H9 (cell line): Measurements from ENCODE around the gene FRAS1. TPM values are rescaled to one million over a fixed set of nuclear protein-coding genes. Genes with fewer than 3 reads are reported as not detected.

Experiments used
- DNase-seq: peaks from one replicate; pipeline ENCODE4 v3.0.0-alpha.2; 2017
- H2AFZ ChIP-seq: one replicate; pipeline ENCODE4 v1.6.1; 2013; ENCODE audit warnings: mild to moderate bottlenecking, low read length, control low read depth, moderate library complexity
- H2AK5ac ChIP-seq: 2 replicates; pipeline ENCODE4 v1.6.1; 2013; ENCODE audit warnings: low read length, control low read depth, mixed read lengths; ENCODE audit not compliant: insufficient read length
- H2BK120ac ChIP-seq: one replicate; pipeline ENCODE4 v1.6.1; 2013; ENCODE audit warnings: low read depth, mild to moderate bottlenecking, low read length, control low read depth, inconsistent platforms; ENCODE audit not compliant: poor library complexity, severe bottlenecking
- H2BK12ac ChIP-seq: 2 replicates; pipeline ENCODE4 v1.6.1; 2013; ENCODE audit warnings: low read length, control low read depth, mixed read lengths, low read depth; ENCODE audit not compliant: insufficient read length
- H2BK15ac ChIP-seq: 2 replicates; pipeline ENCODE4 v1.6.1; 2013; ENCODE audit warnings: low read depth, low read length, control low read depth
- H2BK20ac ChIP-seq: one replicate; pipeline ENCODE4 v1.6.1; 2013; ENCODE audit warnings: low read depth, mild to moderate bottlenecking, low read length, control low read depth, inconsistent platforms; ENCODE audit not compliant: poor library complexity, severe bottlenecking
- H2BK5ac ChIP-seq: 2 replicates; pipeline ENCODE4 v1.6.1; 2013; ENCODE audit warnings: low read length, control low read depth, mixed read lengths; ENCODE audit not compliant: insufficient read length
- H3K14ac ChIP-seq: 2 replicates; pipeline ENCODE4 v1.6.1; 2013; ENCODE audit warnings: low read length, control low read depth; ENCODE audit not compliant: insufficient read depth
- H3K18ac ChIP-seq: 2 replicates; pipeline ENCODE4 v1.6.1; 2013; ENCODE audit warnings: low read depth, mild to moderate bottlenecking, mixed read lengths, low read length, control low read depth; ENCODE audit not compliant: insufficient read length
- H3K23ac ChIP-seq: 2 replicates; pipeline ENCODE4 v1.6.1; 2013; ENCODE audit warnings: low read length, control low read depth, mixed read lengths, low read depth; ENCODE audit not compliant: insufficient read length
- H3K23me2 ChIP-seq: 2 replicates; pipeline ENCODE4 v1.6.1; 2013; ENCODE audit warnings: low read depth, mild to moderate bottlenecking, mixed read lengths, low read length, control low read depth; ENCODE audit not compliant: insufficient read length, poor library complexity, severe bottlenecking
- H3K27ac ChIP-seq: 2 replicates; pipeline ENCODE4 v1.5.1; 2013; ENCODE audit warnings: low read length, control low read depth, mixed read lengths, low read depth; ENCODE audit not compliant: insufficient read length
- H3K27me3 ChIP-seq: 2 replicates; pipeline ENCODE4 v1.6.1; 2013; ENCODE audit warnings: low read length, control low read depth, inconsistent platforms; ENCODE audit not compliant: insufficient read depth
- H3K4ac ChIP-seq: 2 replicates; pipeline ENCODE4 v1.6.1; 2013; ENCODE audit warnings: low read depth, mild to moderate bottlenecking, control low read depth, inconsistent platforms, low read length, moderate library complexity
- H3K4me1 ChIP-seq: 2 replicates; pipeline ENCODE4 v1.6.1; 2013; ENCODE audit warnings: low read length, control low read depth, inconsistent platforms; ENCODE audit not compliant: insufficient read depth
- H3K4me2 ChIP-seq: 2 replicates; pipeline ENCODE4 v1.6.1; 2013; ENCODE audit warnings: low read length, control low read depth, mixed read lengths; ENCODE audit not compliant: insufficient read length, insufficient read depth
- H3K56ac ChIP-seq: 2 replicates; pipeline ENCODE4 v1.6.1; 2013; ENCODE audit warnings: low read depth, mild to moderate bottlenecking, mixed read lengths, low read length, control low read depth; ENCODE audit not compliant: insufficient read length
- H3K79me1 ChIP-seq: 2 replicates; pipeline ENCODE4 v1.6.1; 2013; ENCODE audit warnings: low read depth, mild to moderate bottlenecking, moderate library complexity, low read length, control low read depth, inconsistent platforms; ENCODE audit not compliant: insufficient read depth, poor library complexity, severe bottlenecking
- H3K79me2 ChIP-seq: 2 replicates; pipeline ENCODE4 v1.6.1; 2013; ENCODE audit warnings: low read length, control low read depth, inconsistent platforms; ENCODE audit not compliant: insufficient read depth
- H3K9ac ChIP-seq: 2 replicates; pipeline ENCODE4 v1.6.1; 2013; ENCODE audit warnings: low read length, control low read depth, mixed read lengths; ENCODE audit not compliant: insufficient read length; ENCODE audit errors: extremely low read depth
- H3K9me3 ChIP-seq: one replicate; pipeline ENCODE4 v1.6.1; 2013; ENCODE audit warnings: low read depth, low read length, inconsistent platforms; ENCODE audit not compliant: control insufficient read depth
- H3T11ph ChIP-seq: one replicate; pipeline ENCODE4 v1.6.1; 2013; ENCODE audit warnings: mild to moderate bottlenecking, low read length, control low read depth, inconsistent platforms
- H4K20me1 ChIP-seq: one replicate; pipeline ENCODE4 v1.6.1; 2013; ENCODE audit not compliant: control insufficient read depth, insufficient read length, insufficient read depth
- H4K5ac ChIP-seq: 2 replicates; pipeline ENCODE4 v1.6.1; 2013; ENCODE audit warnings: low read depth, mild to moderate bottlenecking, mixed read lengths, low read length, control low read depth; ENCODE audit not compliant: insufficient read length
- H4K8ac ChIP-seq: replicated peaks from 2 replicates; pipeline ENCODE4 v1.6.1; 2013; ENCODE audit warnings: low read length, control low read depth, mixed read lengths, low read depth; ENCODE audit not compliant: insufficient read length
- H4K91ac ChIP-seq: 2 replicates; pipeline ENCODE4 v1.6.1; 2013; ENCODE audit warnings: low read depth, mild to moderate bottlenecking, moderate library complexity, mixed read lengths, low read length, control low read depth; ENCODE audit not compliant: insufficient read length
- H3K27ac Mint-ChIP-seq, 3 experiments: 2 replicates in 2 of 3; 3 replicates in 1 of 3; pipeline ENCODE4 v1.8.0; 2020 to 2021; ENCODE audit warnings: mixed read lengths in 3 of 3, mild to moderate bottlenecking in 1 of 3, moderate library complexity in 1 of 3
- H3K27me3 Mint-ChIP-seq: 2 replicates; pipeline ENCODE4 v1.8.0; 2021; ENCODE audit warnings: low read depth, mild to moderate bottlenecking, moderate library complexity, mixed read lengths
- H3K36me3 Mint-ChIP-seq, 3 experiments: 2 replicates in 2 of 3; 3 replicates in 1 of 3; pipeline ENCODE4 v1.8.0; 2020 to 2021; ENCODE audit warnings: low read depth in 3 of 3, mixed read lengths in 3 of 3; ENCODE audit not compliant: insufficient read depth in 1 of 3
- H3K4me1 Mint-ChIP-seq, 2 experiments: 2 replicates each; pipeline ENCODE4 v1.8.0; 2020; ENCODE audit warnings: mixed read lengths in 2 of 2
- H3K4me3 Mint-ChIP-seq, 2 experiments: 2 replicates in 1 of 2; 3 replicates in 1 of 2; pipeline ENCODE4 v1.8.0; 2020 to 2021; ENCODE audit warnings: mild to moderate bottlenecking in 2 of 2, mixed read lengths in 2 of 2, moderate library complexity in 1 of 2
- H3K9me3 Mint-ChIP-seq, 2 experiments: 2 replicates in 1 of 2; 3 replicates in 1 of 2; pipeline ENCODE4 v1.8.0; 2020; ENCODE audit warnings: mild to moderate bottlenecking in 2 of 2, mixed read lengths in 2 of 2, moderate library complexity in 1 of 2
- total RNA-seq: library from RNA; stranded (reverse); gene quantifications from 2 replicates; pipeline ENCODE4 v1.2.1, GENCODE V29; 2021
- TF ChIP-seq, protein P1 (sequence below): fragments of 200-600 bp; sonication (generic); conservative IDR thresholded peaks from 3 replicates; pipeline ENCODE4 v1.8.0; 2021; ENCODE audit warnings: antibody characterized with exemption, mild to moderate bottlenecking

The FRAS1 gene
- total RNA-seq, 1 experiment from 2014 or later, result 58.5 TPM

DNA sequence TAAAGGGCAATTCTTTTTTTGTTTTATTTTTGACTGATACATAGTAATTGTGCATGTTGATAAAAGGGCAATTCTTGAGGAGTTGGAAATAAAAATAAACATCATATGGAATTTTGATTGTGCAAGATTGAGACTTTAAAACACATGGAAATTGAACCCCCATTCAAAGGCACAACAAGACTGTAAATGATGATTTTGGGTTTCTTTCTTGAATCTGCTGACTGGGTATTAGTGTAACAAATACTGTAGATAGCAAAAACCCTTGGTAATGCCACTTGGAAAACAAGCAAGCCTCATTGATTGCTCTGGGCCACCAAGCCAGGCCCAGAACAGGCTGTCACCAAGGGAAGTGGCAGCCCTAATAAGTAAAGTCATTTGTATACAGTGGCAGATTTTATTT, 421.4 kb downstream of the FRAS1 start:
- DNase-seq, result no peak
- no peak overlapping the region for H3K56ac ChIP-seq
- H3T11ph ChIP-seq, result no peak overlapping the region
- no peak overlapping the region for H3K18ac ChIP-seq
- no peak overlapping the region for H2AFZ ChIP-seq
- no peak overlapping the region for H4K5ac ChIP-seq
- no peak overlapping the region for H3K4me2 ChIP-seq
- Mint-ChIP-seq H3K36me3 (peaks cover 7 to 49% (median 37%) of the 10 kb centered on the region in 3 experiments; a peak in 6 of 7 replicates), H3K4me3 (no peak overlapping the region), H3K9me3 (no peaks in the 10 kb centered on the region), H3K27ac (no peak overlapping the region), H3K27me3 (no peaks in the 10 kb centered on the region), H3K4me1 (no peaks in the 10 kb centered on the region)
- no peaks in the 10 kb centered on the region for H3K4me1 ChIP-seq
- no peaks in the 10 kb centered on the region for H4K20me1 ChIP-seq
- H3K27ac ChIP-seq, result no peak overlapping the region
- H2BK12ac ChIP-seq, result no peak overlapping the region
- H2BK20ac ChIP-seq, result no peak overlapping the region
- TF ChIP-seq, protein P1, sequence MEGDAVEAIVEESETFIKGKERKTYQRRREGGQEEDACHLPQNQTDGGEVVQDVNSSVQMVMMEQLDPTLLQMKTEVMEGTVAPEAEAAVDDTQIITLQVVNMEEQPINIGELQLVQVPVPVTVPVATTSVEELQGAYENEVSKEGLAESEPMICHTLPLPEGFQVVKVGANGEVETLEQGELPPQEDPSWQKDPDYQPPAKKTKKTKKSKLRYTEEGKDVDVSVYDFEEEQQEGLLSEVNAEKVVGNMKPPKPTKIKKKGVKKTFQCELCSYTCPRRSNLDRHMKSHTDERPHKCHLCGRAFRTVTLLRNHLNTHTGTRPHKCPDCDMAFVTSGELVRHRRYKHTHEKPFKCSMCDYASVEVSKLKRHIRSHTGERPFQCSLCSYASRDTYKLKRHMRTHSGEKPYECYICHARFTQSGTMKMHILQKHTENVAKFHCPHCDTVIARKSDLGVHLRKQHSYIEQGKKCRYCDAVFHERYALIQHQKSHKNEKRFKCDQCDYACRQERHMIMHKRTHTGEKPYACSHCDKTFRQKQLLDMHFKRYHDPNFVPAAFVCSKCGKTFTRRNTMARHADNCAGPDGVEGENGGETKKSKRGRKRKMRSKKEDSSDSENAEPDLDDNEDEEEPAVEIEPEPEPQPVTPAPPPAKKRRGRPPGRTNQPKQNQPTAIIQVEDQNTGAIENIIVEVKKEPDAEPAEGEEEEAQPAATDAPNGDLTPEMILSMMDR, result no peak
- no peak overlapping the region for H4K91ac ChIP-seq
- H3K14ac ChIP-seq, result no peak overlapping the region
- no peak overlapping the region for H3K4ac ChIP-seq
- H2BK15ac ChIP-seq, result no peak overlapping the region
- no peaks in the 10 kb centered on the region for H3K9me3 ChIP-seq
- H2BK5ac ChIP-seq, result no peak overlapping the region
- H2BK120ac ChIP-seq, result no peak overlapping the region
- H3K27me3 ChIP-seq, result no peaks in the 10 kb centered on the region
- no peak overlapping the region for H4K8ac ChIP-seq
- no peaks in the 10 kb centered on the region for H3K23me2 ChIP-seq
- no peaks in the 10 kb centered on the region for H3K79me2 ChIP-seq
- no peaks in the 10 kb centered on the region for H3K79me1 ChIP-seq
- H3K23ac ChIP-seq, result no peak overlapping the region
- no peak overlapping the region for H2AK5ac ChIP-seq
- no peak overlapping the region for H3K9ac ChIP-seq
